ENCODE results near the gene WDFY4.

GRCh38 chr10:48820699-48821098 is 136.0 kb downstream of the WDFY4 start:
- no peak for TF ChIP-seq EZH2 (IDR thresholded peaks at IDR 0.05; ENCODE audit: low read depth, unreplicated experiment)
- TF ChIP-seq REST (IDR thresholded peaks at IDR 0.05; ENCODE audit: unreplicated experiment), result no peak
- no peak for TF ChIP-seq POLR2AphosphoS5 (IDR thresholded peaks at IDR 0.05; ENCODE audit: low read depth)
- TF ChIP-seq CTCF (conservative IDR thresholded peaks at IDR 0.05; ENCODE audit: low read depth in 2 of 2), result no peak
- no peak for TF ChIP-seq EZH2phosphoT487 (IDR thresholded peaks at IDR 0.05; ENCODE audit: unreplicated experiment)
- TF ChIP-seq ZNF114 (CRISPR knock-in tag; IDR thresholded peaks at IDR 0.05), result no peak
- TF ChIP-seq, protein P1, sequence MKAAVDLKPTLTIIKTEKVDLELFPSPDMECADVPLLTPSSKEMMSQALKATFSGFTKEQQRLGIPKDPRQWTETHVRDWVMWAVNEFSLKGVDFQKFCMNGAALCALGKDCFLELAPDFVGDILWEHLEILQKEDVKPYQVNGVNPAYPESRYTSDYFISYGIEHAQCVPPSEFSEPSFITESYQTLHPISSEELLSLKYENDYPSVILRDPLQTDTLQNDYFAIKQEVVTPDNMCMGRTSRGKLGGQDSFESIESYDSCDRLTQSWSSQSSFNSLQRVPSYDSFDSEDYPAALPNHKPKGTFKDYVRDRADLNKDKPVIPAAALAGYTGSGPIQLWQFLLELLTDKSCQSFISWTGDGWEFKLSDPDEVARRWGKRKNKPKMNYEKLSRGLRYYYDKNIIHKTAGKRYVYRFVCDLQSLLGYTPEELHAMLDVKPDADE (IDR thresholded peaks at IDR 0.05), result no peak
- TF ChIP-seq ZNF331 (CRISPR knock-in tag; IDR thresholded peaks at IDR 0.05; ENCODE audit: low read depth), result no peak
- TF ChIP-seq CREB1 (CRISPR knock-in tag; IDR thresholded peaks at IDR 0.05; ENCODE audit: low read depth), result no peak
- no peak for TF ChIP-seq JUNB (IDR thresholded peaks at IDR 0.05; ENCODE audit: unreplicated experiment)
